ENCODE results near the gene TRAF3.

The TRAF3 gene

GRCh38 chr14:102777711-102778337 is 575 bp downstream of the TRAF3 start:
- no peak for DNase-seq (ENCODE audit: low spot score)

- DNase-seq (ENCODE audit: low spot score) = no peak
Measured at GRCh38 chr14:102778338-102779083, 1.3 kb downstream of the TRAF3 start.

DNA sequence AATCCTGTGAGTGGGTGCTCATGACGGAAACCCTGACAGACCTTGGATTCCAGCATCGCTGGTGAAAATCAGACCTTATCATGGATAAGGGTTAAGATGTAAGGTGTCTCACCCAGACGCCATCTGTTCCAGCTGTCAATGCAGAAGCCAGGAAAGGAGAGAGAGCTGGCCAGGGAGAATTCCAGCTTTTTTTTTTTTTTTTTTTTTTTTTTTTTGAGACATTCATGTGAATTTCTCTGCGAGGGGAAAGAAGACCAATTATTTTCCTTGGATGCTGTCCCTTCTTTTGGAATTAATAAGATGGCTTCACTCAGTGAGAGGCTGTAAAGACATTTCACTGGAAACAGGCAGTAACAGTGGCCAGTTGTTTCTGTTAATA is 1.8 kb downstream of the TRAF3 start:
- no peak for DNase-seq (ENCODE audit: low spot score)

DNA sequence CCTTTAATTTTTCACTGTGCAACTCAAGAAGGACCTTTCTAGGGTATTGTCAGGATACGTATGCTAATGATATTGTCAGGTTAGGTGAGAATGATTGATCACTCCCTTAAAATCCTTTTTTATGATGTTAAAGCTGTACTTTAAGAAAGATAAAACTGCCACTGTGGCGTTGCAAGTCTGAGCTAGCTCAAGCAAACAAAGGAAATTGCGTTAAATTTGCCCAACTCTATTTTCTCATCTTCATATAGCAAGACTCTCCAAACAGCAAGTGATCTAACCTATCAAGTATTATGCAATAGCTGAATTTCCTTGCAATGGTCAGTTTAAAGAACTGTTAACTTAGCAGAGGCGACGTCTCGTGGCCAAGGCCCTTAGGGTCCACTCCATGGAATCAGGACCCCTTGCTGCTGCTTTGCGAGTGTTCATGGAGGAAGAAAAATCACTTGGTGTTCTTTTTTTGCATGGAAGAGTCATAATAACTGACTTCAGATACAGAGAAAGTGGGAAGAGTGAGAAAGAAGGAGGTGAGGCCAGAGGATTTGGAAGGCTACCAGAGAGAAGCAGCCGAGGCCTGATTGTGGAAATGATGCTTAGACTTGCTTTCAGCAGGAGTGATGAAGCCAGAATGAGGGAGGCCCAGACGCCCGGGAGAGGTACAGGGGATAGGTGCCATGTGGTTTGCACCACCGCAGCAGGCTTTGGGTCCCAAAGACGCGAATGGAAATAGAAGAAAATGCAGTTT is 2.5 kb downstream of the TRAF3 start:
- DNase-seq (ENCODE audit: low spot score) = no peak

- DNase-seq (ENCODE audit: low spot score) = no peak
Measured at GRCh38 chr14:102781063-102781462, 3.8 kb downstream of the TRAF3 start.

DNA sequence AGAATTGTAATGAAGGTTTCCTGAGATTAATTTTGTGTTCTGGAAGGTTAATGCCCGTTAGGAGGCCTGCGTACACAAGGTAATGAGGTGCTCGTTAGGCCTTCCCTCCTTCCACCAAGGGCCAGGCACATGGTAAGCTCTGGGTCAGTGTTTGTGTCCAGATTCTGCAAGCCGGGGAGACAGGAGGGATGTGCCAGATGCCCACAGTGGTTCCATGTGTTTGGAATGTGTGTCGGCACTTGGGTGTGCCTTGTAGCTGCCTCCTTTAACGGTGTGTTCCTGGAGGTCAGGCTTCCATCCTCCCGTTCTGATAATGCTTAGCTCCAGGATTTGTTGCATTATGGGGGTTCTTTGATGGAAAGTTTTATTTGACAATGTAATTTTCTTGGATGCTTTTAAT is 5.7 kb downstream of the TRAF3 start:
- no peak for DNase-seq (ENCODE audit: low spot score)

- no peak for DNase-seq (ENCODE audit: low spot score)
Measured at GRCh38 chr14:102784892-102785594, 7.8 kb downstream of the TRAF3 start.

GRCh38 chr14:102785595-102785963 is 8.3 kb downstream of the TRAF3 start:
- DNase-seq (ENCODE audit: low spot score) = no peak

- no peak for DNase-seq (ENCODE audit: low spot score)
Measured at GRCh38 chr14:102786768-102787167, 9.5 kb downstream of the TRAF3 start.

DNA sequence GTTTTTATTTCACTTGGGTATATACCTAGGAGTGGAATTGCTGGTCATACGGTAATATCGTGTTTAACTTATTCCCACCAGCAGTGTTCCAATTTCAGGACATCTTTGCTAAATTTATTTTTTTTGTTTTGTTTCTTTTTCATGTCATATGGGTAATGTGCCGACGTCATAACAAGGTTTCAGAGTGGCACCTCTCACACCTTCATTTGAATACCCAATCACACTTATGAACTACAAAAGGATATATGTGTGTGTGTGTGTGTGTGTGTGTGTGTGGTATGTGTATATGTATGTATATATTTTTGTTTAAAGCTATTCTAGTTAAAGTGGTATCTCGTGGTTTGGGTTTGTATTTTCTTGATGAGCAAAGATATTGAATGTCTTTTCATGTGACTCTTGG is 12.1 kb downstream of the TRAF3 start:
- no peak for DNase-seq (ENCODE audit: low spot score)

GRCh38 chr14:102793531-102794328 is 16.5 kb downstream of the TRAF3 start:
- DNase-seq (ENCODE audit: low spot score) = no peak

GRCh38 chr14:102795060-102795925 is 18.0 kb downstream of the TRAF3 start:
- peak; percentile 64 for DNase-seq (ENCODE audit: low spot score)

- no peak for DNase-seq (ENCODE audit: low spot score)
Measured at GRCh38 chr14:102796661-102797190, 19.5 kb downstream of the TRAF3 start.

DNA sequence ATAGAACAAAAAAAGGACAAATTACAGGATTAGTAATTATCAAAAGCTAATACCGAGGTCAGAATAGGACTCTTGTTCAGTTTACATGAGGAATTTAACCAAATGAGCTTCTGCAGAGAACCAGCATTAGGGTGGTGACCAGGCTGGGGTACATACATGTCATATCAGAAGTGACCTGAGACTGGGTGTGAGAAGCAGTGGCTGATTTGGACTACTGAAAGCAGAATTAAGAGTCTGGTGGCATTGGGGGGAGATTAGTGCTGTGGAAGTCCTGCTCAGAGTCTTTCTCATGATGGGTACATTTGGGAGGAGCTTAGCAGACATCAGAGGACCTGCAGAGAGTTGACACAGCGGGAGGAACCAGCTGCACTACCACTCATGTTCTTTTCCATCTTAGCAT is 21.7 kb downstream of the TRAF3 start:
- no peak for DNase-seq (ENCODE audit: low spot score)

GRCh38 chr14:102799684-102800562 is 22.7 kb downstream of the TRAF3 start:
- DNase-seq (ENCODE audit: low spot score) = no peak

- DNase-seq (ENCODE audit: low spot score) = no peak
Measured at GRCh38 chr14:102802834-102803523, 25.7 kb downstream of the TRAF3 start.

GRCh38 chr14:102804858-102805257 is 27.6 kb downstream of the TRAF3 start:
- DNase-seq (ENCODE audit: low spot score) = no peak

DNA sequence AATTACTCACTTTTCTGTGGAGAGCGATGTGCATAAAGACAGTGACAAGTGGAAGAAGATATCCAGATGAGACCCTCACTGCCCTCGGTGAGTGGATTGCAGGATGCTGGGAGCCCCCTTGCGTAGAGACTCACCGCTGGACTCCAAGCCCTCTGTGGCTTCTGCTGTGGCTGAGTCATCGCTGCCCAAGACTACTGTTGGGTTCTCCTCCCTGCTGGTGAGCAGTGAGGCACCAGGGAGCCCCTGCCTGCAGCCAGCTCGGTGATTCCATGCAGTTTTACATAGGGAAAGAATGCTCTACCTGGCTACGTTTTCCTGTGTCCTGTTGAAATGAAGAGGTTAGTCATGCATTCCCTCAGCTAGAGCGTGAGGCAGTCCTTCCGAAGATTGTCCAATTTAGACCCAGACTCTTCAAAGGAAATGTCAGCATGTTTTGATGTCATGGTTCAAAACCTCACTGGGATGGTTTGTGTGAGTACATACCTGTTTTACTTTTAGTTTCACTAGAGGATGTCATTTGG is 28.2 kb downstream of the TRAF3 start:
- DNase-seq (ENCODE audit: low spot score) = no peak

GRCh38 chr14:102805941-102806340 is 28.7 kb downstream of the TRAF3 start:
- no peak for DNase-seq (ENCODE audit: low spot score)

Measured in COLO829 (cell line).